Effector memory CD8-positive, alpha-beta T cell (primary cell): ENCODE results near the gene HOXC5.

Experiments
- ATAC-seq: fragments of 150-1000 bp; cut with Tn5 transposase; replicated peaks from 2 replicates; pipeline ENCODE4 v1.10.0; 2021; ENCODE audit warnings: mild to moderate bottlenecking, moderate library complexity
- DNase-seq, 3 experiments: peaks; one replicate each; pipeline ENCODE4 v3.0.0; 2021
- H3K27ac Mint-ChIP-seq, 2 donors: one replicate each; pipeline ENCODE4 v1.8.0; 2022; ENCODE audit warnings: mild to moderate bottlenecking in 2 of 2, mixed read lengths in 2 of 2, moderate library complexity in 2 of 2
- H3K27me3 Mint-ChIP-seq, 2 donors: one replicate each; pipeline ENCODE4 v1.8.0; 2022; ENCODE audit warnings: mixed read lengths in 2 of 2
- H3K36me3 Mint-ChIP-seq: one replicate; pipeline ENCODE4 v1.8.0; 2022; ENCODE audit warnings: mild to moderate bottlenecking, moderate library complexity, mixed read lengths; ENCODE audit not compliant: insufficient read depth
- H3K4me1 Mint-ChIP-seq, 2 donors: one replicate each; pipeline ENCODE4 v1.8.0; 2022; ENCODE audit warnings: low read depth in 2 of 2, mixed read lengths in 2 of 2
- H3K4me3 Mint-ChIP-seq, 2 donors: one replicate each; pipeline ENCODE4 v1.8.0; 2022; ENCODE audit warnings: mild to moderate bottlenecking in 2 of 2, mixed read lengths in 2 of 2, moderate library complexity in 2 of 2
- H3K9me3 Mint-ChIP-seq, 2 donors: one replicate each; pipeline ENCODE4 v1.8.0; 2022; ENCODE audit warnings: mixed read lengths in 2 of 2

The HOXC5 gene

GRCh38 chr12:54016478-54016964 lies 16.3 kb upstream of the HOXC5 start:
- DNase-seq, result no peak
- peaks cover 15 to 21% of the 10 kb centered on the region in 2 donors for H3K4me1 Mint-ChIP-seq
- H3K9me3 Mint-ChIP-seq, result no peaks in the 10 kb centered on the region
- peaks cover 22% of the 10 kb centered on the region for H3K36me3 Mint-ChIP-seq
- H3K27me3 Mint-ChIP-seq, result peaks cover 36 to 59% of the 10 kb centered on the region in 2 donors
- peak overlapping the region; percentile 17 to 88 for H3K4me3 Mint-ChIP-seq
- H3K27ac Mint-ChIP-seq, result no peak overlapping the region
- no peak for ATAC-seq

DNA sequence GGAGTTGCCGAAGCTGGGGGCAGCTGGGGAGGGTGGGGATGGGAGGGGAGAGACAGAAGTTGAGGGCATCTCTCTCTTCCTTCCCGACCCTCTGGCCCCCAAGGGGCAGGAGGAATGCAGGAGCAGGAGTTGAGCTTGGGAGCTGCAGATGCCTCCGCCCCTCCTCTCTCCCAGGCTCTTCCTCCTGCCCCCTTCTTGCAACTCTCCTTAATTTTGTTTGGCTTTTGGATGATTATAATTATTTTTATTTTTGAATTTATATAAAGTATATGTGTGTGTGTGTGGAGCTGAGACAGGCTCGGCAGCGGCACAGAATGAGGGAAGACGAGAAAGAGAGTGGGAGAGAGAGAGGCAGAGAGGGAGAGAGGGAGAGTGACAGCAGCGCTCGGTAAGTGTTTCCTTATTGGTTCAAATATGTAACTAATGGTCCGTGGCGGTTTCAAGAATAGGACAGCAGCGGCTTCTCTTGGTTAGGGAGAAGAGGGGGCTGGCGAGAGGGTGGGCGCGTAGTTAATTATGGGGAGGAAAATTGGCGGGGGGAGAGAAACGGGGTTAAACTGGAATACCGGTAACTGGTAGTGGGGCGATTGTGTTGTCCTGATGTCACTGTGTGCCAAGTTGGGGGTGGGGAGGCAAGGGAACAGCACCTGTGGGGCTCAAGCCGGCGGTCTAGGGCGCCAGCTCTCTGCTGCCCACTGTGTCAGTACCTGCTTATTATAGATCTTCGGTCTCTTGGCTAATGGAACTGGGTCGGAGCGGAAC lies 15.6 kb upstream of the HOXC5 start:
- Mint-ChIP-seq H3K9me3 (no peaks in the 10 kb centered on the region), H3K4me1 (peaks cover 13 to 23% of the 10 kb centered on the region in 2 donors), H3K27ac (peak overlapping the region; percentile 77 to 94), H3K4me3 (peak overlapping the region; percentile 87 to 88), H3K36me3 (peaks cover 19% of the 10 kb centered on the region), H3K27me3 (peaks cover 36 to 59% of the 10 kb centered on the region in 2 donors)
- ATAC-seq (peak; percentile 41), DNase-seq (no peak)

DNA sequence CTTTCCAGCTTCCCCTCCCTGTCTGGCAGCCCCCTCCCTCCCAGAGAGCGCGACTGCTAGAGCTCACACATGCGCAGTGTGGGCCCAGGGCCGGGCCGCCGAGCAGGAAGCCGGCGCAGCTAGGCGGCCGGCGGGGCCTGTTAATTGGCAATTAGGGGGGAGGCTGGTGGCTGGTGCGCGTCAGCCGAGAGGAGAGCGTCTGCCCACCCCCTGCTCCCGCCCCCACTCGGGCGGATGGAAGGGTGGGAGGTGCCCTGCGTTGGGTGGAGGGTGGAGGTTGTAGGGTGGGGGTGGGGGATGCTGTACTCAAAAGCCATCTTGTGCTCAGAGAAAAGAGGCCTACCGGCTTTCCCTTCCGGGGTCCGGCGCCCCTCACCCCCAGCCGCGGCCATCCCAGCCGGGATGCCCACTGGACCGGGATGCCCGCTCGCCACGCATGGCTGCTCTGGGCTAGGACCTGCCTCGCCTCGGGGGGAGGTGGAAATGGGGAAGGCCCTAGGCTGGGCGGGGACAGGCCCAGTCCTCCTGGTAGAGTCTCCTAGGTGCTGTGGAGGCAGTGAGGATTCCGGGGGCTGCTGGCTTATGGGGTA lies 14.9 kb upstream of the HOXC5 start:
- Mint-ChIP-seq H3K27ac (peak overlapping the region; percentile 77 to 94), H3K9me3 (no peaks in the 10 kb centered on the region), H3K4me1 (peaks cover 13 to 23% of the 10 kb centered on the region in 2 donors), H3K36me3 (peaks cover 19% of the 10 kb centered on the region), H3K4me3 (peak overlapping the region; percentile 87 to 88), H3K27me3 (peaks cover 30 to 59% of the 10 kb centered on the region in 2 donors)
- peak; percentile 89 for ATAC-seq
- peak; percentile 73 to 81 (median 73) for DNase-seq

GRCh38 chr12:54018468-54018984 lies 14.3 kb upstream of the HOXC5 start:
- Mint-ChIP-seq H3K27ac (peak overlapping the region; percentile 77 to 94), H3K36me3 (peaks cover 14% of the 10 kb centered on the region), H3K4me1 (peaks cover 13 to 23% of the 10 kb centered on the region in 2 donors), H3K9me3 (no peaks in the 10 kb centered on the region), H3K4me3 (peak overlapping the region; percentile 87 to 88), H3K27me3 (peaks cover 30 to 59% of the 10 kb centered on the region in 2 donors)
- ATAC-seq, result no peak
- DNase-seq, result no peak

DNA sequence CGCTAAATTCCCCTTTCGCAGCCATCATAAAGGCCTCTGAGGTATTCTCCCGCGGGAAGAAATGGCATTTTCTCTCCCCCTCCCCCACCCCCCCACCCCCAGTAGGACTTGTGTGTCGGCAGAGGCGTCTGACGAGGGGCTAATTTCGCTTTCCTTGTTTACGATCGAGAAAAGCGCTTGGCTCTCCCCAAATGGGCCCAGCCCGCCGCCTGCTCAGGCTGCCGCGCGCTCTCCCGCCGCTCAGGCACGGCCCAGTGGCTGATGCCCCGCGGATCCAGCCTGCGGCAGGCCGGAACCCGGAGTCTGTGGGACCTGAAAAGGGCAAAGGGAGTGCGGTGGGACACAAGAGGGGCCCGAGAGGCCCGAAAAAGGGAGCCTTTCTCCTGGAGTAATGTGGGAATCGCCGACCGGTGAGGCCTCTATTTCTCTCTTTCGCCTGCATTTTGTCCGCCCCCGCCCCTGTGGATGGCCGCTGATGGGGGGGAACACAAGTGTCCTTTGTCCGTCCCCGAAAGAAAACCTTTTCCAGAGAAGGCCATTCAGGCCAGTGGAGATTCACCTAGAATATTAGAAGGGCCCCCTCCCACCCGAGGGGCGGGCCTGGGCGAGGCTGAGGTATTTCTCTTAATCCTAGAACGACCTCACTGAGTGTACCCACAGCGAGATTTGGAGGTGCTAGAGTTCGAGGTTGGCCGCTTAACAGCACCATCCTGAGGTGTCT lies 13.6 kb upstream of the HOXC5 start:
- no peak overlapping the region for H3K27ac Mint-ChIP-seq
- no peaks in the 10 kb centered on the region for H3K9me3 Mint-ChIP-seq
- H3K36me3 Mint-ChIP-seq, result peaks cover 7% of the 10 kb centered on the region
- ATAC-seq, result no peak
- H3K27me3 Mint-ChIP-seq, result peaks cover 36 to 59% of the 10 kb centered on the region in 2 donors
- no peak for DNase-seq
- H3K4me3 Mint-ChIP-seq, result peak overlapping the region in 1 of 2 donors; percentile 2
- peaks cover 13 to 20% of the 10 kb centered on the region in 2 donors for H3K4me1 Mint-ChIP-seq

- Mint-ChIP-seq H3K4me3 (peak overlapping the region in 1 of 2 donors; percentile 2), H3K9me3 (no peaks in the 10 kb centered on the region), H3K36me3 (peaks cover 5% of the 10 kb centered on the region), H3K4me1 (peaks cover 13 to 14% of the 10 kb centered on the region in 2 donors), H3K27me3 (peaks cover 35 to 59% of the 10 kb centered on the region in 2 donors), H3K27ac (no peak overlapping the region)
- ATAC-seq (no peak), DNase-seq (no peak)
Measured at GRCh38 chr12:54019924-54020590, 12.8 kb upstream of the HOXC5 start.

GRCh38 chr12:54020591-54021405 lies 12.1 kb upstream of the HOXC5 start:
- Mint-ChIP-seq H3K4me3 (no peak overlapping the region), H3K9me3 (no peaks in the 10 kb centered on the region), H3K4me1 (peaks cover 13 to 14% of the 10 kb centered on the region in 2 donors), H3K36me3 (peaks cover 5% of the 10 kb centered on the region), H3K27me3 (peaks cover 36 to 60% of the 10 kb centered on the region in 2 donors), H3K27ac (no peak overlapping the region)
- DNase-seq (no peak), ATAC-seq (no peak)

DNA sequence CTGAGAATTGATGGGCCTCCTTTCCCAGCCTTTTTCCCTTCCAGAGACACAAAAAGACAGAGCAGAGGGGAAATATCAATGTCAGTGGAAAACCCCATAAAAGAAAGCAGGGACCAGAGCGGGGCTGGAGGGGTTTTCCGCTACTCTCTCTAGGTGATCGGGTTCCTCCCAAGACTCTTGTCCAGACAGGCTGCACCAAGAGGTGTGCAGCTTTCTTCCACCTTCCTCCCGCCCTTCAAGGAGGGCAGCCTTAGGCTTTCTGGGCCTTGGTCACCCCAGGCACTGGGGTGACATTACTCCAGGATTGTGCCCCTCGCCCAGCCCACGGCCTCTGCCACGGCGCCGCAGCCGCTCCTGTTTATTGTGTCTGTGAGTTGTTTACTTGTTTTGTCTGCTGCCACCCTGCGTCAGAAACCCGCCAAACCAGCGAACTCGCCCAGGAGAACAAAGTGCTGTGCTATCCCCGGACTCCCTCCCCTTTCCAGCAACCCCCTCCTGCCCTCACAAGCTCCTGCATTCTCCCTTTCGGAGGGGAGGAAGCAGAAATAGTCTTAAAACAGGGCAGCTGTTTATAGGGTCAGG lies 11.3 kb upstream of the HOXC5 start:
- ATAC-seq (no peak), DNase-seq (no peak)

GRCh38 chr12:54022960-54023884 lies 9.6 kb upstream of the HOXC5 start:
- no peak overlapping the region for H3K27ac Mint-ChIP-seq

More for the DNA sequence above, 11.3 kb upstream of the HOXC5 start:
- H3K9me3 Mint-ChIP-seq, result no peaks in the 10 kb centered on the region
- H3K4me3 Mint-ChIP-seq, result no peak overlapping the region
- no peak overlapping the region for H3K27ac Mint-ChIP-seq
- peaks cover 13 to 14% of the 10 kb centered on the region in 2 donors for H3K4me1 Mint-ChIP-seq
- H3K27me3 Mint-ChIP-seq, result peaks cover 43 to 68% of the 10 kb centered on the region in 2 donors
- peaks cover 5% of the 10 kb centered on the region for H3K36me3 Mint-ChIP-seq

GRCh38 chr12:54024127-54024526 lies 8.7 kb upstream of the HOXC5 start:
- peaks cover 3% of the 10 kb centered on the region for H3K36me3 Mint-ChIP-seq
- no peak overlapping the region for H3K4me3 Mint-ChIP-seq
- no peak for ATAC-seq
- no peak overlapping the region for H3K27ac Mint-ChIP-seq
- no peak for DNase-seq
- H3K27me3 Mint-ChIP-seq, result peaks cover 65 to 85% of the 10 kb centered on the region in 2 donors
- H3K9me3 Mint-ChIP-seq, result no peaks in the 10 kb centered on the region
- H3K4me1 Mint-ChIP-seq, result peaks cover 0 to 13% of the 10 kb centered on the region in 2 donors

More at GRCh38 chr12:54022960-54023884, 9.6 kb upstream of the HOXC5 start:
- Mint-ChIP-seq H3K9me3 (no peaks in the 10 kb centered on the region), H3K4me1 (peaks cover 3 to 10% of the 10 kb centered on the region in 2 donors), H3K27me3 (peaks cover 59 to 76% of the 10 kb centered on the region in 2 donors), H3K36me3 (peaks cover 5% of the 10 kb centered on the region), H3K4me3 (no peak overlapping the region)
- DNase-seq, result no peak
- no peak for ATAC-seq

GRCh38 chr12:54024581-54025305 lies 8.1 kb upstream of the HOXC5 start:
- peaks cover 0 to 17% of the 10 kb centered on the region in 2 donors for H3K4me1 Mint-ChIP-seq
- H3K36me3 Mint-ChIP-seq, result no peaks in the 10 kb centered on the region
- no peaks in the 10 kb centered on the region for H3K9me3 Mint-ChIP-seq
- DNase-seq, result no peak
- ATAC-seq, result no peak
- no peak overlapping the region for H3K4me3 Mint-ChIP-seq
- H3K27me3 Mint-ChIP-seq, result peaks cover 70 to 91% of the 10 kb centered on the region in 2 donors
- H3K27ac Mint-ChIP-seq, result no peak overlapping the region
